Ovary (tissue), 3 donors: ENCODE measurements around the gene MED12.

ENCODE experiments used
- CTCF ChIP-seq, 3 donors: fragments of 450-650 bp in 2 of 3; fragments of 200-600 bp in 1 of 3; IDR thresholded peaks; one replicate each; pipeline versions ENCODE4 v1.5.1 to v1.8.0; 2016 to 2022; ENCODE audit warnings: antibody characterized with exemption in 3 of 3, mild to moderate bottlenecking in 1 of 3
- EP300 ChIP-seq: sonication (generic); formaldehyde crosslinking; IDR thresholded peaks from one replicate; pipeline ENCODE4 v1.6.1; 2017; ENCODE audit warnings: antibody characterized with exemption
- POLR2A ChIP-seq: fragments of 450-650 bp; IDR thresholded peaks from one replicate; pipeline ENCODE4 v1.6.1; 2017; ENCODE audit warnings: antibody characterized with exemption, mild to moderate bottlenecking, moderate library complexity
- donor health status: DM: no; HTN: no; CAD: no.

GRCh38 chrX:71098951-71099506 is 19.4 kb upstream of the MED12 start:
- TF ChIP-seq CTCF (IDR thresholded peaks at IDR 0.05) = no peak
- no peak for TF ChIP-seq POLR2A
- TF ChIP-seq EP300 = no peak
